HEK293 (cell line): ENCODE measurements around the gene YJU2.

Experiments used
- CTCF ChIA-PET: fragments of 350-600 bp; formaldehyde crosslinking; extraction: SDS; loops from one replicate; lab custom pipeline; 2021; ENCODE audit warnings: antibody characterized with exemption; lab: Yijun Ruan, JAX
- POLR2A ChIA-PET: fragments of 300-600 bp; formaldehyde crosslinking; extraction: SDS; loops from one replicate; lab custom pipeline; 2020; ENCODE audit warnings: antibody characterized with exemption, inconsistent platforms; lab: Yijun Ruan, JAX
- H3K27ac ChIP-seq: fragments of 200-500 bp; sonication (Bioruptor generic); 2 replicates; pipeline ENCODE4 v1.5.1; 2014; ENCODE audit warnings: low read depth, low read length, control low read depth, inconsistent platforms; ENCODE audit errors: extremely low read depth
- H3K36me3 ChIP-seq, 2 experiments: fragments of 200-500 bp in 1 of 2; sonication (Bioruptor generic) in 1 of 2; 1 replicate in 1 of 2; 2 replicates in 1 of 2; pipeline ENCODE4 v1.5.1; 2014 to 2017; ENCODE audit warnings: inconsistent platforms in 2 of 2, low read length in 2 of 2; ENCODE audit not compliant: control insufficient read depth in 2 of 2, insufficient read depth in 1 of 2
- H3K4me1 ChIP-seq: fragments of 200-500 bp; sonication (Bioruptor generic); 2 replicates; pipeline ENCODE4 v1.5.1; 2014; ENCODE audit warnings: mild to moderate bottlenecking, low read length, inconsistent platforms; ENCODE audit not compliant: control insufficient read depth, insufficient read depth
- H3K4me3 ChIP-seq: 2 replicates; pipeline ENCODE4 v1.5.1; 2011; ENCODE audit warnings: low read depth, mild to moderate bottlenecking, control low read depth, low read length, moderate library complexity
- H3K9me3 ChIP-seq: fragments of 200-500 bp; sonication (Bioruptor generic); 2 replicates; pipeline ENCODE4 v1.5.1; 2014; ENCODE audit warnings: low read depth, low read length, inconsistent platforms; ENCODE audit not compliant: control insufficient read depth, insufficient read depth
- GLIS1 ChIP-seq: fragments of 450-650 bp; formaldehyde crosslinking; IDR thresholded peaks from 2 replicates; pipeline ENCODE4 v1.5.1; 2016; ENCODE audit warnings: missing biosample characterization, missing genetic modification characterization
- GLIS2 ChIP-seq: fragments of 450-650 bp; formaldehyde crosslinking; IDR thresholded peaks from 2 replicates; pipeline ENCODE4 v1.5.1; 2016; ENCODE audit warnings: missing biosample characterization, missing genetic modification characterization
- IKZF3 ChIP-seq: fragments of 450-650 bp; IDR thresholded peaks from 2 replicates; pipeline ENCODE4 v1.5.0; 2018; ENCODE audit warnings: missing biosample characterization, mild to moderate bottlenecking, missing genetic modification characterization, moderate library complexity
- MEIS1 ChIP-seq: sonication (generic); formaldehyde crosslinking; IDR thresholded peaks from 2 replicates; pipeline ENCODE4 v1.8.1; 2022; ENCODE audit warnings: missing genetic modification reagents, mild to moderate bottlenecking, borderline replicate concordance
- MZF1 ChIP-seq: fragments of 450-650 bp; formaldehyde crosslinking; IDR thresholded peaks from 2 replicates; pipeline ENCODE4 v1.5.1; 2017; ENCODE audit warnings: missing biosample characterization, missing genetic modification characterization, borderline replicate concordance
- SP7 ChIP-seq: fragments of 450-650 bp; formaldehyde crosslinking; IDR thresholded peaks from 2 replicates; pipeline ENCODE4 v1.5.1; 2016; ENCODE audit warnings: missing biosample characterization, missing genetic modification characterization
- ZBTB48 ChIP-seq: fragments of 450-650 bp; formaldehyde crosslinking; IDR thresholded peaks from 2 replicates; pipeline ENCODE4 v1.5.1; 2016; ENCODE audit warnings: missing biosample characterization, missing genetic modification characterization
- ZBTB8A ChIP-seq: fragments of 450-650 bp; formaldehyde crosslinking; IDR thresholded peaks from 2 replicates; pipeline ENCODE4 v1.5.1; 2016; ENCODE audit warnings: missing biosample characterization, missing genetic modification characterization
- ZFHX2 ChIP-seq: fragments of 450-650 bp; formaldehyde crosslinking; conservative IDR thresholded peaks from 2 replicates; pipeline ENCODE4 v1.5.1; 2016; ENCODE audit warnings: missing biosample characterization, missing genetic modification characterization
- ZFP41 ChIP-seq: fragments of 450-650 bp; formaldehyde crosslinking; IDR thresholded peaks from 2 replicates; pipeline ENCODE4 v1.5.1; 2016; ENCODE audit warnings: missing biosample characterization, missing genetic modification characterization, borderline replicate concordance
- ZIC2 ChIP-seq: fragments of 450-650 bp; formaldehyde crosslinking; IDR thresholded peaks from 2 replicates; pipeline ENCODE4 v1.5.1; 2016; ENCODE audit warnings: missing biosample characterization, missing genetic modification characterization
- ZNF112 ChIP-seq: fragments of 450-650 bp; formaldehyde crosslinking; IDR thresholded peaks from 2 replicates; pipeline ENCODE4 v1.5.0; 2017; ENCODE audit warnings: missing biosample characterization, missing genetic modification characterization
- ZNF2 ChIP-seq: fragments of 450-650 bp; formaldehyde crosslinking; IDR thresholded peaks from 2 replicates; pipeline ENCODE4 v1.5.1; 2016; ENCODE audit warnings: missing biosample characterization, missing genetic modification characterization
- ZNF214 ChIP-seq: fragments of 450-650 bp; formaldehyde crosslinking; IDR thresholded peaks from 2 replicates; pipeline ENCODE4 v1.5.1; 2017; ENCODE audit warnings: missing biosample characterization, mild to moderate bottlenecking, missing genetic modification characterization, borderline replicate concordance
- ZNF341 ChIP-seq: fragments of 450-650 bp; formaldehyde crosslinking; IDR thresholded peaks from 2 replicates; pipeline ENCODE4; 2016; ENCODE audit warnings: low read depth, missing biosample characterization, missing genetic modification characterization
- ZNF366 ChIP-seq: fragments of 450-650 bp; formaldehyde crosslinking; conservative IDR thresholded peaks from 2 replicates; pipeline ENCODE4 v1.5.1; 2016; ENCODE audit warnings: missing biosample characterization, missing genetic modification characterization
- ZNF391 ChIP-seq: fragments of 450-650 bp; formaldehyde crosslinking; IDR thresholded peaks from 2 replicates; pipeline ENCODE4 v1.5.1; 2016; ENCODE audit warnings: low read depth, missing biosample characterization, missing genetic modification characterization, borderline replicate concordance
- ZNF423 ChIP-seq: fragments of 450-650 bp; formaldehyde crosslinking; IDR thresholded peaks from 2 replicates; pipeline ENCODE4 v1.5.1; 2016; ENCODE audit warnings: missing biosample characterization, missing genetic modification characterization
- ZNF514 ChIP-seq: fragments of 450-650 bp; formaldehyde crosslinking; IDR thresholded peaks from 2 replicates; pipeline ENCODE4 v1.5.1; 2016; ENCODE audit warnings: missing biosample characterization, missing genetic modification characterization
- ZNF544 ChIP-seq: fragments of 450-650 bp; formaldehyde crosslinking; IDR thresholded peaks from 2 replicates; pipeline ENCODE4 v1.5.0; 2017; ENCODE audit warnings: missing biosample characterization, missing genetic modification characterization
- ZNF548 ChIP-seq: fragments of 450-650 bp; formaldehyde crosslinking; IDR thresholded peaks from 2 replicates; pipeline ENCODE4 v1.5.1; 2016; ENCODE audit warnings: missing biosample characterization, missing genetic modification characterization
- ZNF623 ChIP-seq: fragments of 450-650 bp; formaldehyde crosslinking; IDR thresholded peaks from 2 replicates; pipeline ENCODE4 v1.5.1; 2016; ENCODE audit warnings: missing biosample characterization, missing genetic modification characterization
- TF ChIP-seq, protein P1 (sequence below): fragments of 450-650 bp; formaldehyde crosslinking; optimal IDR thresholded peaks from 2 replicates; pipeline ENCODE3; 2016; ENCODE audit warnings: missing biosample characterization, mild to moderate bottlenecking, missing genetic modification characterization
- TF ChIP-seq, protein P2 (sequence below): fragments of 450-650 bp; formaldehyde crosslinking; IDR thresholded peaks from 2 replicates; pipeline ENCODE4 v1.5.1; 2016; ENCODE audit warnings: missing biosample characterization, missing genetic modification characterization
- TF ChIP-seq, protein P3 (sequence below): fragments of 450-650 bp; formaldehyde crosslinking; IDR thresholded peaks from 2 replicates; pipeline ENCODE4 v1.5.1; 2016; ENCODE audit warnings: missing biosample characterization, missing genetic modification characterization
- TF ChIP-seq, protein P4 (sequence below): fragments of 450-650 bp; formaldehyde crosslinking; IDR thresholded peaks from 2 replicates; pipeline ENCODE4 v1.5.1; 2016; ENCODE audit warnings: missing biosample characterization, missing genetic modification characterization, low read depth

The YJU2 gene

DNA sequence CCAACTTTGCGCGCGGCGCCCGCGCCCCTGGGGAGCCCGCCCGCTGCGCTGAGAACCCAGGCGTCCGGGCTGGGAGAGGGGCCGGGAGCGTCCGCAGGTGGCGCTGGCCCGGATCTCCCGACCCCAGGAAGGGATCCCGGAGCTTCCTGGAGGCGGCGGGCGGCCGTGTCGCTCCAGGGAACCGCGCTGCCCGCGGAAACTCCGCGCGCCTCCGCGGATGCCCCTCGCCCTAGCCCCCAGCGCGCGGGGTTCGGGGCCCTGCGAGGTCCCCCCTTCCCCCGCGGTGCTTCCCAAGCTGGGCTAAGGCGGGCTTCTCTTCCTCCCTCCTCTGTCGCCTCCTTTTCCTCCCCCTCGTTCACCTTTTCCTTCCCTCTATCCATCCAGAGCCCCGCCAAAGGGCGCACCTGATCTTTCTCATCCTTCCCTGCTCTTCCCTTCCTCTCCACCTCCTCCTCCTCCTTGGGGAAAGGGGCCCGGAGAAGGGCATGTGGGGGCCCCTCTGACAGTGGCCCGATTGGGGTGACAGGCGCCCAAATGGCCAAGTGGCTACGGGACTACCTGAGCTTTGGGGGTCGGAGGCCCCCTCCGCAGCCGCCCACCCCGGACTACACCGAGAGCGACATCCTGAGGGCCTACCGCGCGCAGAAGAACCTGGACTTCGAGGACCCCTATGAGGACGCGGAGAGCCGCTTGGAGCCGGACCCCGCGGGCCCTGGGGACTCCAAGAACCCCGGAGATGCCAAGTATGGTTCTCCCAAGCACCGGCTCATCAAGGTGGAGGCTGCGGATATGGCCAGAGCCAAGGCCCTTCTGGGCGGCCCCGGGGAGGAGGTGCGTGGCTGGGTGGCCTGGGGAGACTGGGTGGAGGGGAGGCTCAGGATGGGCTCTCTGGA, 32.9 kb downstream of the YJU2 start (continued):
- TF ChIP-seq ZNF423 (tag by site-specific recombination) (0 out of 2 replicates have a peak, but pooled peaks have one; percentile 44), ZNF548 (no peak), ZIC2 (tag by site-specific recombination) (peak; percentile 92), IKZF3 (tag by site-specific recombination) (peak; percentile 53; the same call in 1 of the 2 replicates), GLIS2 (tag by site-specific recombination) (no peak), MZF1 (no peak), GLIS1 (tag by site-specific recombination) (peak; percentile 76), ZNF391 (tag by site-specific recombination) (no peak), ZNF623 (no peak), ZBTB8A (tag by site-specific recombination) (peak; percentile 12; the same call in 1 of the 2 replicates), ZNF341 (peak; percentile 45), ZNF366 (tag by site-specific recombination) (peak; percentile 79)
- TF ChIP-seq, protein P1, sequence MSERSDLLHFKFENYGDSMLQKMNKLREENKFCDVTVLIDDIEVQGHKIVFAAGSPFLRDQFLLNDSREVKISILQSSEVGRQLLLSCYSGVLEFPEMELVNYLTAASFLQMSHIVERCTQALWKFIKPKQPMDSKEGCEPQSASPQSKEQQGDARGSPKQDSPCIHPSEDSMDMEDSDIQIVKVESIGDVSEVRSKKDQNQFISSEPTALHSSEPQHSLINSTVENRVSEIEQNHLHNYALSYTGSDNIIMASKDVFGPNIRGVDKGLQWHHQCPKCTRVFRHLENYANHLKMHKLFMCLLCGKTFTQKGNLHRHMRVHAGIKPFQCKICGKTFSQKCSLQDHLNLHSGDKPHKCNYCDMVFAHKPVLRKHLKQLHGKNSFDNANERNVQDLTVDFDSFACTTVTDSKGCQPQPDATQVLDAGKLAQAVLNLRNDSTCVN (tag by site-specific recombination): peak; percentile 65
- TF ChIP-seq, protein P2, sequence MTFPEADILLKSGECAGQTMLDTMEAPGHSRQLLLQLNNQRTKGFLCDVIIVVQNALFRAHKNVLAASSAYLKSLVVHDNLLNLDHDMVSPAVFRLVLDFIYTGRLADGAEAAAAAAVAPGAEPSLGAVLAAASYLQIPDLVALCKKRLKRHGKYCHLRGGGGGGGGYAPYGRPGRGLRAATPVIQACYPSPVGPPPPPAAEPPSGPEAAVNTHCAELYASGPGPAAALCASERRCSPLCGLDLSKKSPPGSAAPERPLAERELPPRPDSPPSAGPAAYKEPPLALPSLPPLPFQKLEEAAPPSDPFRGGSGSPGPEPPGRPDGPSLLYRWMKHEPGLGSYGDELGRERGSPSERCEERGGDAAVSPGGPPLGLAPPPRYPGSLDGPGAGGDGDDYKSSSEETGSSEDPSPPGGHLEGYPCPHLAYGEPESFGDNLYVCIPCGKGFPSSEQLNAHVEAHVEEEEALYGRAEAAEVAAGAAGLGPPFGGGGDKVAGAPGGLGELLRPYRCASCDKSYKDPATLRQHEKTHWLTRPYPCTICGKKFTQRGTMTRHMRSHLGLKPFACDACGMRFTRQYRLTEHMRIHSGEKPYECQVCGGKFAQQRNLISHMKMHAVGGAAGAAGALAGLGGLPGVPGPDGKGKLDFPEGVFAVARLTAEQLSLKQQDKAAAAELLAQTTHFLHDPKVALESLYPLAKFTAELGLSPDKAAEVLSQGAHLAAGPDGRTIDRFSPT (tag by site-specific recombination): 0 out of 2 replicates have a peak, but pooled peaks have one; percentile 10

DNA sequence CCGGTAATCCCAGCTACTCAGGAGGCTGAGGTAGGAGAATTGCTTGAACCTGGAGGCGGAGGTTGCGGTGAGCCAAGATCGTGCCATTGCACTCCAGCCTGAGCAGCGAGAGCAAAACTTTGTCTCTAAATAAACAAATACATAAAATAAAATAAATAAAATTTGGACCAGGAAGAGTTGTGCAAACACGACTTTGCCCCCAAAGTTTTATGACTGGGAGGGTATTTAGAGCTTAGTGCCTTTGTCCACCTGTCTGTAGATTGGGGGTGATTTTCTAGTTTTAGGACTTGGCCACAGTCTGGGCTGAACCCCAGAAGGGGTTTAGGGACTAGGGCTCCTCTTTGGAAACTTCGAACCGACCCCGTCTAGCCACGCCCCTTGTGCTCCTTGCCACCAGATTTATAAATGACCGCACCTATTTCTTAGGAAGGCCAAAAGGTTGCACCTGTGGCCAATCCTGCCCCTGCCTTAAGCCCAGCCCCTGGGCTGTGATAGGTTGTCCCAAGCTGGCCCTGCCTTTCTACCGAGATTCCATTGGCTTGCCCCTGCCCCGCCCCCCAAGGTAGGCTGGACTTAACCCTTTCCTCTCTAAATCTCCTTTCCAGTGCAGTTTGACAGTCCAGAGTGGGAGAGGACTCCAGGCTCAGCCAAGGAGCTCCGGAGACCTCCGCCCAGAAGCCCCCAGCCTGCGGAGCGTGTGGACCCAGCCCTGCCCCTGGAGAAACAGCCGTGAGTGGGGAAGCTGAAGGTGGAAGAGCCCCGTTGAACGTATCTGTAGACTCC, 37.5 kb downstream of the YJU2 start:
- no peaks in the 10 kb centered on the region; the same call in 1 of the 2 replicates for H3K4me1 ChIP-seq
- no peaks in the 10 kb centered on the region for H3K9me3 ChIP-seq
- ChIA-PET POLR2A (interaction anchor here (0.6 to 2.2 kb wide), 3 partner anchors 37 to 473 kb away, joined by 3 to 8 read pairs (median 4); partner anchors contain the start of gene YJU2), CTCF (interaction anchor here (0.6 to 0.7 kb wide), 2 partner anchors 138 to 235 kb away, joined by 3 to 4 read pairs; no protein-coding TSS in a partner anchor)
- no peak overlapping the region for H3K27ac ChIP-seq
- no peaks in the 10 kb centered on the region for H3K36me3 ChIP-seq
- H3K4me3 ChIP-seq: no peak overlapping the region
- TF ChIP-seq SP7 (tag by site-specific recombination) (no peak), ZNF214 (no peak), ZNF514 (tag by site-specific recombination) (no peak), ZBTB48 (tag by site-specific recombination) (peak; percentile 43; the same call in 1 of the 2 replicates), ZFP41 (tag by site-specific recombination) (no peak), ZNF423 (tag by site-specific recombination) (no peak), ZNF112 (tag by site-specific recombination) (no peak), MEIS1 (CRISPR knock-in tag) (no peak), ZFHX2 (tag by site-specific recombination) (no peak), ZNF341 (no peak), ZNF2 (no peak), ZNF544 (tag by site-specific recombination) (no peak), ZIC2 (tag by site-specific recombination) (no peak)
- TF ChIP-seq, protein P3, sequence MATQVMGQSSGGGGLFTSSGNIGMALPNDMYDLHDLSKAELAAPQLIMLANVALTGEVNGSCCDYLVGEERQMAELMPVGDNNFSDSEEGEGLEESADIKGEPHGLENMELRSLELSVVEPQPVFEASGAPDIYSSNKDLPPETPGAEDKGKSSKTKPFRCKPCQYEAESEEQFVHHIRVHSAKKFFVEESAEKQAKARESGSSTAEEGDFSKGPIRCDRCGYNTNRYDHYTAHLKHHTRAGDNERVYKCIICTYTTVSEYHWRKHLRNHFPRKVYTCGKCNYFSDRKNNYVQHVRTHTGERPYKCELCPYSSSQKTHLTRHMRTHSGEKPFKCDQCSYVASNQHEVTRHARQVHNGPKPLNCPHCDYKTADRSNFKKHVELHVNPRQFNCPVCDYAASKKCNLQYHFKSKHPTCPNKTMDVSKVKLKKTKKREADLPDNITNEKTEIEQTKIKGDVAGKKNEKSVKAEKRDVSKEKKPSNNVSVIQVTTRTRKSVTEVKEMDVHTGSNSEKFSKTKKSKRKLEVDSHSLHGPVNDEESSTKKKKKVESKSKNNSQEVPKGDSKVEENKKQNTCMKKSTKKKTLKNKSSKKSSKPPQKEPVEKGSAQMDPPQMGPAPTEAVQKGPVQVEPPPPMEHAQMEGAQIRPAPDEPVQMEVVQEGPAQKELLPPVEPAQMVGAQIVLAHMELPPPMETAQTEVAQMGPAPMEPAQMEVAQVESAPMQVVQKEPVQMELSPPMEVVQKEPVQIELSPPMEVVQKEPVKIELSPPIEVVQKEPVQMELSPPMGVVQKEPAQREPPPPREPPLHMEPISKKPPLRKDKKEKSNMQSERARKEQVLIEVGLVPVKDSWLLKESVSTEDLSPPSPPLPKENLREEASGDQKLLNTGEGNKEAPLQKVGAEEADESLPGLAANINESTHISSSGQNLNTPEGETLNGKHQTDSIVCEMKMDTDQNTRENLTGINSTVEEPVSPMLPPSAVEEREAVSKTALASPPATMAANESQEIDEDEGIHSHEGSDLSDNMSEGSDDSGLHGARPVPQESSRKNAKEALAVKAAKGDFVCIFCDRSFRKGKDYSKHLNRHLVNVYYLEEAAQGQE (tag by site-specific recombination): no peak
- TF ChIP-seq, protein P4, sequence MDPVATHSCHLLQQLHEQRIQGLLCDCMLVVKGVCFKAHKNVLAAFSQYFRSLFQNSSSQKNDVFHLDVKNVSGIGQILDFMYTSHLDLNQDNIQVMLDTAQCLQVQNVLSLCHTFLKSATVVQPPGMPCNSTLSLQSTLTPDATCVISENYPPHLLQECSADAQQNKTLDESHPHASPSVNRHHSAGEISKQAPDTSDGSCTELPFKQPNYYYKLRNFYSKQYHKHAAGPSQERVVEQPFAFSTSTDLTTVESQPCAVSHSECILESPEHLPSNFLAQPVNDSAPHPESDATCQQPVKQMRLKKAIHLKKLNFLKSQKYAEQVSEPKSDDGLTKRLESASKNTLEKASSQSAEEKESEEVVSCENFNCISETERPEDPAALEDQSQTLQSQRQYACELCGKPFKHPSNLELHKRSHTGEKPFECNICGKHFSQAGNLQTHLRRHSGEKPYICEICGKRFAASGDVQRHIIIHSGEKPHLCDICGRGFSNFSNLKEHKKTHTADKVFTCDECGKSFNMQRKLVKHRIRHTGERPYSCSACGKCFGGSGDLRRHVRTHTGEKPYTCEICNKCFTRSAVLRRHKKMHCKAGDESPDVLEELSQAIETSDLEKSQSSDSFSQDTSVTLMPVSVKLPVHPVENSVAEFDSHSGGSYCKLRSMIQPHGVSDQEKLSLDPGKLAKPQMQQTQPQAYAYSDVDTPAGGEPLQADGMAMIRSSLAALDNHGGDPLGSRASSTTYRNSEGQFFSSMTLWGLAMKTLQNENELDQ (tag by site-specific recombination): no peak
